Dendritic cell treated with granulocyte-macrophage colony-stimulating factor and Interleukin-4, amounts not matched to agents 40 ng/mL and 50 ng/mL, for 4 days (primary cell): Measurements from ENCODE around the gene RAVER1.
"Not testable (repeated sequence)": the region's sequence is repeated elsewhere in the genome, so short reads cannot be mapped to it uniquely, and the experiment has no call there.

Experiments
- H3K27ac Mint-ChIP-seq: one replicate; pipeline ENCODE4 v1.8.0; 2022; ENCODE audit warnings: mild to moderate bottlenecking, mixed read lengths
- H3K27me3 Mint-ChIP-seq: one replicate; pipeline ENCODE4 v1.8.0; 2022; ENCODE audit warnings: mild to moderate bottlenecking, mixed read lengths
- H3K36me3 Mint-ChIP-seq: one replicate; pipeline ENCODE4 v1.8.0; 2022; ENCODE audit warnings: low read depth, mixed read lengths
- H3K4me1 Mint-ChIP-seq: one replicate; pipeline ENCODE4 v1.8.0; 2022; ENCODE audit warnings: low read depth, mixed read lengths
- H3K4me3 Mint-ChIP-seq: one replicate; pipeline ENCODE4 v1.8.0; 2022; ENCODE audit warnings: mild to moderate bottlenecking, moderate library complexity, mixed read lengths
- H3K9me3 Mint-ChIP-seq: one replicate; pipeline ENCODE4 v1.8.0; 2022; ENCODE audit warnings: mixed read lengths
- intact Hi-C: fragments of 100-400 bp; cut with micrococcal nuclease; formaldehyde crosslinking; loops from one replicate; pipeline ENCODE4 v1.15.0; 2022

Gene RAVER1

GRCh38 chr19:10284960-10285278, 48.4 kb downstream of the RAVER1 start:
- peaks cover 73% of the 10 kb centered on the region for H3K4me1 Mint-ChIP-seq
- H3K36me3 Mint-ChIP-seq, result peaks cover 66% of the 10 kb centered on the region
- H3K27ac Mint-ChIP-seq, result peak overlapping the region; percentile 81
- intact Hi-C loops, result no loop called here
- H3K4me3 Mint-ChIP-seq, result no peak overlapping the region
- H3K27me3 Mint-ChIP-seq, result peaks cover 12% of the 10 kb centered on the region
- no peaks in the 10 kb centered on the region for H3K9me3 Mint-ChIP-seq

GRCh38 chr19:10284065-10284959, 49.0 kb downstream of the RAVER1 start:
- peaks cover 75% of the 10 kb centered on the region for H3K4me1 Mint-ChIP-seq
- no peaks in the 10 kb centered on the region for H3K9me3 Mint-ChIP-seq
- intact Hi-C loops, result no loop called here
- H3K4me3 Mint-ChIP-seq, result no peak overlapping the region
- H3K27ac Mint-ChIP-seq, result peak overlapping the region; percentile 81
- H3K27me3 Mint-ChIP-seq, result peaks cover 6% of the 10 kb centered on the region
- peaks cover 73% of the 10 kb centered on the region for H3K36me3 Mint-ChIP-seq

GRCh38 chr19:10283301-10284064, 49.8 kb downstream of the RAVER1 start:
- Mint-ChIP-seq H3K27me3 (no peaks in the 10 kb centered on the region), H3K4me1 (peaks cover 75% of the 10 kb centered on the region), H3K9me3 (no peaks in the 10 kb centered on the region), H3K36me3 (peaks cover 81% of the 10 kb centered on the region), H3K4me3 (no peak overlapping the region), H3K27ac (no peak overlapping the region)
- intact Hi-C loops, result no loop called here

GRCh38 chr19:10282043-10282442, 51.3 kb downstream of the RAVER1 start:
- H3K4me1 Mint-ChIP-seq, result peaks cover 74% of the 10 kb centered on the region
- intact Hi-C loops, result not testable (repeated sequence)

GRCh38 chr19:10279737-10280442, 53.4 kb downstream of the RAVER1 start:
- intact Hi-C loops, result no loop called here
- H3K4me1 Mint-ChIP-seq, result peaks cover 69% of the 10 kb centered on the region
- H3K9me3 Mint-ChIP-seq, result no peaks in the 10 kb centered on the region
- no peaks in the 10 kb centered on the region for H3K27me3 Mint-ChIP-seq
- H3K4me3 Mint-ChIP-seq, result no peak overlapping the region
- H3K36me3 Mint-ChIP-seq, result peaks cover 100% of the 10 kb centered on the region
- H3K27ac Mint-ChIP-seq, result peak overlapping the region; percentile 68

More at GRCh38 chr19:10282043-10282442, 51.3 kb downstream of the RAVER1 start:
- not testable (repeated sequence) for H3K9me3 Mint-ChIP-seq, H3K4me3 Mint-ChIP-seq, H3K27me3 Mint-ChIP-seq, H3K27ac Mint-ChIP-seq
- peaks cover 95% of the 10 kb centered on the region for H3K36me3 Mint-ChIP-seq

GRCh38 chr19:10278935-10279334, 54.4 kb downstream of the RAVER1 start:
- peak overlapping the region; percentile 43 for H3K27ac Mint-ChIP-seq
- H3K4me3 Mint-ChIP-seq, result peak overlapping the region; percentile 17

GRCh38 chr19:10277795-10278589, 55.3 kb downstream of the RAVER1 start:
- H3K36me3 Mint-ChIP-seq, result peaks cover 100% of the 10 kb centered on the region
- intact Hi-C loops, result no loop called here
- H3K4me3 Mint-ChIP-seq, result peak overlapping the region; percentile 37
- H3K4me1 Mint-ChIP-seq, result peaks cover 63% of the 10 kb centered on the region
- no peaks in the 10 kb centered on the region for H3K9me3 Mint-ChIP-seq
- H3K27me3 Mint-ChIP-seq, result no peaks in the 10 kb centered on the region
- peak overlapping the region; percentile 53 for H3K27ac Mint-ChIP-seq

More at GRCh38 chr19:10278935-10279334, 54.4 kb downstream of the RAVER1 start:
- intact Hi-C loops, result no loop called here
- Mint-ChIP-seq H3K36me3 (peaks cover 100% of the 10 kb centered on the region), H3K4me1 (peaks cover 69% of the 10 kb centered on the region), H3K27me3 (no peaks in the 10 kb centered on the region), H3K9me3 (no peaks in the 10 kb centered on the region)

GRCh38 chr19:10274589-10274988, 58.7 kb downstream of the RAVER1 start:
- intact Hi-C loops, result no loop called here
- Mint-ChIP-seq H3K36me3 (peaks cover 94% of the 10 kb centered on the region), H3K27ac (peak overlapping the region; percentile 74), H3K9me3 (no peaks in the 10 kb centered on the region), H3K27me3 (no peaks in the 10 kb centered on the region), H3K4me3 (peak overlapping the region; percentile 94), H3K4me1 (peaks cover 61% of the 10 kb centered on the region)

- Mint-ChIP-seq H3K4me3 (peak overlapping the region; percentile 94), H3K27me3 (no peaks in the 10 kb centered on the region), H3K4me1 (peaks cover 59% of the 10 kb centered on the region), H3K27ac (peak overlapping the region; percentile 98), H3K36me3 (peaks cover 64% of the 10 kb centered on the region), H3K9me3 (no peaks in the 10 kb centered on the region)
- intact Hi-C loops, result no loop called here
These were observed 61.7 kb downstream of the RAVER1 start for GRCh38 chr19:10271543-10272086.

- no peaks in the 10 kb centered on the region for H3K27me3 Mint-ChIP-seq
- peaks cover 56% of the 10 kb centered on the region for H3K36me3 Mint-ChIP-seq
- no peaks in the 10 kb centered on the region for H3K9me3 Mint-ChIP-seq
- H3K27ac Mint-ChIP-seq, result peak within 1 kb of the TSS; percentile 98
- H3K4me1 Mint-ChIP-seq, result peaks cover 58% of the 10 kb centered on the region
- H3K4me3 Mint-ChIP-seq, result peak within 1 kb of the TSS; percentile 94
- intact Hi-C loops, result no loop called here
These were observed 62.5 kb downstream of the RAVER1 start, which contains the start of gene ICAM1 for GRCh38 chr19:10270616-10271394. ICAM1 (plus strand) TSS chr19:10271120; CDS start chr19:10271160, 40 bp downstream.

- peaks cover 60% of the 10 kb centered on the region for H3K4me1 Mint-ChIP-seq
- intact Hi-C loops, result no loop called here
- H3K27ac Mint-ChIP-seq, result peak overlapping the region; percentile 98
- H3K9me3 Mint-ChIP-seq, result no peaks in the 10 kb centered on the region
- H3K4me3 Mint-ChIP-seq, result peak overlapping the region; percentile 94
- H3K27me3 Mint-ChIP-seq, result no peaks in the 10 kb centered on the region
- H3K36me3 Mint-ChIP-seq, result peaks cover 50% of the 10 kb centered on the region
These were observed 63.1 kb downstream of the RAVER1 start for GRCh38 chr19:10270180-10270615.
